HG03378 (cell line): ENCODE data around the gene TTC16.

Experiments used
- ATAC-seq: cut with Tn5 transposase; IDR thresholded peaks from one replicate; pipeline ENCODE4 v1.9.1; 2021; ENCODE audit warnings: mild to moderate bottlenecking, moderate library complexity; ENCODE audit not compliant: unreplicated experiment

The TTC16 gene

GRCh38 chr9:127715470-127716337 lies at the start of gene TTC16, which contains the start of gene PTRH1:
TTC16 (plus strand) TSS chr9:127716079; CDS start chr9:127716146, 67 bp downstream.
PTRH1 (minus strand) TSS chr9:127715663; CDS start chr9:127715639, 24 bp downstream.
- ATAC-seq, result peak; percentile 76

GRCh38 chr9:127667127-127667844 lies 48.6 kb upstream of the TTC16 start:
- no peak for ATAC-seq

GRCh38 chr9:127667906-127668305 lies 48.0 kb upstream of the TTC16 start:
- no peak for ATAC-seq

GRCh38 chr9:127673234-127673633 lies 42.6 kb upstream of the TTC16 start:
- no peak for ATAC-seq

- ATAC-seq, result no peak
Measured at GRCh38 chr9:127676638-127677037, 39.2 kb upstream of the TTC16 start.

- no peak for ATAC-seq
Measured at GRCh38 chr9:127679506-127679905, 36.4 kb upstream of the TTC16 start.

GRCh38 chr9:127680226-127680625 lies 35.7 kb upstream of the TTC16 start:
- ATAC-seq, result no peak

GRCh38 chr9:127680846-127681245 lies 35.0 kb upstream of the TTC16 start:
- ATAC-seq, result no peak

GRCh38 chr9:127682351-127683136 lies 33.3 kb upstream of the TTC16 start:
- ATAC-seq, result no peak

- no peak for ATAC-seq
Measured at GRCh38 chr9:127683723-127684122, 32.2 kb upstream of the TTC16 start.

GRCh38 chr9:127684576-127684975 lies 31.3 kb upstream of the TTC16 start:
- no peak for ATAC-seq

- no peak for ATAC-seq
Measured at GRCh38 chr9:127686461-127687393, 29.2 kb upstream of the TTC16 start.

GRCh38 chr9:127689329-127690000 lies 26.4 kb upstream of the TTC16 start:
- no peak for ATAC-seq

- ATAC-seq, result no peak
Measured at GRCh38 chr9:127690735-127691134, 25.1 kb upstream of the TTC16 start.

- no peak for ATAC-seq
Measured at GRCh38 chr9:127692071-127692470, 23.8 kb upstream of the TTC16 start.

GRCh38 chr9:127693143-127693542 lies 22.7 kb upstream of the TTC16 start:
- ATAC-seq, result no peak

GRCh38 chr9:127693697-127694096 lies 22.2 kb upstream of the TTC16 start:
- ATAC-seq, result no peak

- ATAC-seq, result no peak
Measured at GRCh38 chr9:127694890-127695720, 20.8 kb upstream of the TTC16 start.

GRCh38 chr9:127697575-127697974 lies 18.3 kb upstream of the TTC16 start:
- no peak for ATAC-seq
